ENCODE data around the gene FGG. TPM values are rescaled to one million over a fixed set of nuclear protein-coding genes. Genes with fewer than 3 reads are reported as not detected.

FGG gene
- polyA plus RNA-seq, 1 donor (not counting 4 experiments of a cell fraction or from before 2014, with no cell fraction given) = 0.17 TPM

DNA sequence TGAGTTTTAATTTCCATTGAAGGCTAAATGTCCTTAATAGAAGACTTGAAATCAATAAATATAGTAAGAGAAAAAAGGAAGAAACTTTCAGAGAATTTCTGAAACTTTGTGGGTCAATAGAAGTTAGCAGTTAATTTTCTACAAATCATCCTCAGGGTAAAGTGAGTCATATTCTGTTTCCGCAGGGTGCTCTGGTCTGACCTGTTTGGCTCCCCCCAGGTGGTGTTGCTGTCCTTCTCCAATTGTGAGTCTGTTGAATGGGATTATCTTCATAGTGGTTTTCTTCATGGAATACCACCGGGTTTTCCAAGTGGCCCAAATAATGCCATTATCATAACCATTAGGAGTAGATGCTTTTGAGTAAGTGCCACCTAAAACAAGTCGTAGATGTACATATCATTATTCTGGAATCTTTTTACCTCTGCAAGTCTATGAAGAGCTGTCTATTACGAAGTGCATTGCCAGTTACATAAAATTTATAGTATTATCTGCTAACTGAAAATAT is 7.7 kb downstream of the FGG start:
- H4K20me1 ChIP-seq (ENCODE audit: control insufficient read depth, extremely low read depth, insufficient read depth, low read length) = no peaks in the 10 kb centered on the region
- no peak overlapping the region for H2AFZ ChIP-seq (ENCODE audit: control insufficient read depth, low read length)
- no peak for DNase-seq (ENCODE audit: low read depth, low spot score)
- dilution Hi-C loops (cut with MboI; ENCODE audit: extremely low pct_ligation_motif_present, low sequenced_read_pairs) = no loop called here
- no peaks in the 10 kb centered on the region for H3K9me1 ChIP-seq (ENCODE audit: control insufficient read depth, extremely low read depth, insufficient read depth, low read length)
- H3K4me3 ChIP-seq (ENCODE audit: control insufficient read depth in 2 of 3, extremely low read depth in 1 of 3, insufficient read depth in 2 of 3, low read depth in 1 of 3, low read length in 3 of 3) = no peak overlapping the region
- H3K27ac ChIP-seq (ENCODE audit: control insufficient read depth, insufficient read depth, low read length) = no peak overlapping the region
- no peaks in the 10 kb centered on the region for H3K9me3 ChIP-seq (ENCODE audit: control insufficient read depth, low read depth, low read length)
- no peak for TF ChIP-seq EZH2 (IDR thresholded peaks at IDR 0.05; ENCODE audit: low read length)
- TF ChIP-seq, protein P1, sequence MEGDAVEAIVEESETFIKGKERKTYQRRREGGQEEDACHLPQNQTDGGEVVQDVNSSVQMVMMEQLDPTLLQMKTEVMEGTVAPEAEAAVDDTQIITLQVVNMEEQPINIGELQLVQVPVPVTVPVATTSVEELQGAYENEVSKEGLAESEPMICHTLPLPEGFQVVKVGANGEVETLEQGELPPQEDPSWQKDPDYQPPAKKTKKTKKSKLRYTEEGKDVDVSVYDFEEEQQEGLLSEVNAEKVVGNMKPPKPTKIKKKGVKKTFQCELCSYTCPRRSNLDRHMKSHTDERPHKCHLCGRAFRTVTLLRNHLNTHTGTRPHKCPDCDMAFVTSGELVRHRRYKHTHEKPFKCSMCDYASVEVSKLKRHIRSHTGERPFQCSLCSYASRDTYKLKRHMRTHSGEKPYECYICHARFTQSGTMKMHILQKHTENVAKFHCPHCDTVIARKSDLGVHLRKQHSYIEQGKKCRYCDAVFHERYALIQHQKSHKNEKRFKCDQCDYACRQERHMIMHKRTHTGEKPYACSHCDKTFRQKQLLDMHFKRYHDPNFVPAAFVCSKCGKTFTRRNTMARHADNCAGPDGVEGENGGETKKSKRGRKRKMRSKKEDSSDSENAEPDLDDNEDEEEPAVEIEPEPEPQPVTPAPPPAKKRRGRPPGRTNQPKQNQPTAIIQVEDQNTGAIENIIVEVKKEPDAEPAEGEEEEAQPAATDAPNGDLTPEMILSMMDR (optimal IDR thresholded peaks at IDR 0.05 in 1 of 3, IDR thresholded peaks at IDR 0.05 in 1 of 3, conservative IDR thresholded peaks at IDR 0.05 in 1 of 3; ENCODE audit: extremely low read depth in 1 of 3, insufficient read depth in 2 of 3, low read length in 3 of 3) = no peak
- H3K4me1 ChIP-seq (ENCODE audit: control insufficient read depth, extremely low read depth, insufficient read depth, low read length) = peaks cover 14% of the 10 kb centered on the region
- H3K79me2 ChIP-seq (ENCODE audit: control insufficient read depth, insufficient read depth, low read length) = no peaks in the 10 kb centered on the region
- no peak overlapping the region for H3K9ac ChIP-seq (ENCODE audit: control insufficient read depth, extremely low read depth, insufficient read depth, low read length)
- FAIRE-seq = no peak
- H3K4me2 ChIP-seq (ENCODE audit: control insufficient read depth, extremely low read depth, insufficient read depth, low read depth, low read length) = no peak overlapping the region
- no peaks in the 10 kb centered on the region for H3K27me3 ChIP-seq (ENCODE audit: control insufficient read depth, extremely low read depth, insufficient read depth, low read length)
- no peaks in the 10 kb centered on the region for H3K36me3 ChIP-seq (ENCODE audit: control insufficient read depth in 2 of 2, extremely low read depth in 1 of 2, insufficient read depth in 2 of 2, low read length in 2 of 2)

DNA sequence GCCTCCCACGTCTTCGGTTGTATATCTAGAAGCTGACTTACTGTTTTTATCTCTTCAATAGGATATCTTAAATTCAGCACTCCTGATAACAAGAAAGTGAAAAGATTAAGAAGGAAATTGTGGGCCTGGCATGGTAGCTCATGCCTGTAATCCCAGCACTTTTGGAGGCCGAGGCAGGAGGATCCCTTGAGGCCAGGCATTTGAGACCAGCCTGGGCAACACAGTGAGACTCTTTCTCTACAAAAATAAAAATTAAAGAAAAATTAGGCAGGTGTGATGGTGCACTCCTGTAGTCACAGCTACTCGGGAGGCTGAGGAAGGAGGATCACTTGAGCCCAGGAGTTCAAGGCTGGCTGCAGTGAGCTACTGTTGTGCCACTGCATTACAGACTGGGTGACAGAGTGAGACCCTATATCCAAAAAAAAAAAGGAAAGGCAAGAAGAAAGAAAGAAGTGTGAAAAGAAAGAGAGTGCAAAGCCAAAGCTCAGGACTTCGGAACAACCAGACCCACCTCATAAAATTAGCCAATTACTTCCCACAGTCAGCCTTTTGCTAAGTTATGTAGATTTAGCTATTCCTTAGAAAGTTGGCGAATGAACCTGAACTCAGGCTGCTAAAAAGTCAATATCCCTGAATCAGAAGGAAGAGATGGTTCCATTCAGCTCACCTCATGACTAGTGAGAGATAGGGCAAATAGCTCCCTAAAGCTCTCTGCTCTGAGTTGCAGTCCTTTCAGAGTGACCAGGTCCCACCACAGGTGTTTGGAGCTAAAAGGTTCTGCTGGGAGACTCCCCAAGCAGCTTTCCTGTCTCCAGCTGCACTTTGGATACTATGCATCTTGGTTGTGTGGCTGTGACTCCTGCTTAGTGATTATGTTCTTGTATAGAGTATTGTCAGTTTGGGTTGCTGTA is 9.2 kb downstream of the FGG start:
- no peaks in the 10 kb centered on the region for H3K27me3 ChIP-seq (ENCODE audit: control insufficient read depth, extremely low read depth, insufficient read depth, low read length)
- DNase-seq (ENCODE audit: low read depth, low spot score) (no peak), FAIRE-seq (no peak)
- TF ChIP-seq, protein P1 (optimal IDR thresholded peaks at IDR 0.05 in 1 of 3, IDR thresholded peaks at IDR 0.05 in 1 of 3, conservative IDR thresholded peaks at IDR 0.05 in 1 of 3; ENCODE audit: extremely low read depth in 1 of 3, insufficient read depth in 2 of 3, low read length in 3 of 3) = no peak
- TF ChIP-seq EZH2 (IDR thresholded peaks at IDR 0.05; ENCODE audit: low read length) = no peak
- no peak overlapping the region for H3K9ac ChIP-seq (ENCODE audit: control insufficient read depth, extremely low read depth, insufficient read depth, low read length)
- no peak overlapping the region for H3K4me3 ChIP-seq (ENCODE audit: control insufficient read depth in 2 of 3, extremely low read depth in 1 of 3, insufficient read depth in 2 of 3, low read depth in 1 of 3, low read length in 3 of 3)
- no peak overlapping the region for H3K27ac ChIP-seq (ENCODE audit: control insufficient read depth, insufficient read depth, low read length)
- no peak overlapping the region for H3K4me2 ChIP-seq (ENCODE audit: control insufficient read depth, extremely low read depth, insufficient read depth, low read depth, low read length)
- no peaks in the 10 kb centered on the region for H3K36me3 ChIP-seq (ENCODE audit: control insufficient read depth in 2 of 2, extremely low read depth in 1 of 2, insufficient read depth in 2 of 2, low read length in 2 of 2)
- no peak overlapping the region for H2AFZ ChIP-seq (ENCODE audit: control insufficient read depth, low read length)
- H3K9me1 ChIP-seq (ENCODE audit: control insufficient read depth, extremely low read depth, insufficient read depth, low read length) = no peaks in the 10 kb centered on the region
- no peaks in the 10 kb centered on the region for H3K79me2 ChIP-seq (ENCODE audit: control insufficient read depth, insufficient read depth, low read length)
- H4K20me1 ChIP-seq (ENCODE audit: control insufficient read depth, extremely low read depth, insufficient read depth, low read length) = no peaks in the 10 kb centered on the region
- H3K9me3 ChIP-seq (ENCODE audit: control insufficient read depth, low read depth, low read length) = no peaks in the 10 kb centered on the region
- H3K4me1 ChIP-seq (ENCODE audit: control insufficient read depth, extremely low read depth, insufficient read depth, low read length) = peaks cover 14% of the 10 kb centered on the region
- dilution Hi-C loops (cut with MboI; ENCODE audit: extremely low pct_ligation_motif_present, low sequenced_read_pairs) = no loop called here
